OCI-LY1 (cell line): Measurements from ENCODE around the gene FLT3.

Source experiments
- EZH2 ChIP-seq: fragments of 200-600 bp; sonication (generic), shearing (Covaris generic); IDR thresholded peaks from 2 replicates; pipeline ENCODE4 v1.8.0; 2017; ENCODE audit warnings: borderline replicate concordance, mixed run types, mild to moderate bottlenecking, antibody characterized with exemption, low read length, moderate library complexity, mixed read lengths
- TF ChIP-seq, protein P1 (sequence below): fragments of 200-600 bp; sonication (generic), shearing (Covaris generic); IDR thresholded peaks from 2 replicates; pipeline ENCODE4 v1.5.1; 2017; ENCODE audit warnings: mild to moderate bottlenecking, antibody characterized with exemption, low read length, moderate library complexity, mixed read lengths

DNA sequence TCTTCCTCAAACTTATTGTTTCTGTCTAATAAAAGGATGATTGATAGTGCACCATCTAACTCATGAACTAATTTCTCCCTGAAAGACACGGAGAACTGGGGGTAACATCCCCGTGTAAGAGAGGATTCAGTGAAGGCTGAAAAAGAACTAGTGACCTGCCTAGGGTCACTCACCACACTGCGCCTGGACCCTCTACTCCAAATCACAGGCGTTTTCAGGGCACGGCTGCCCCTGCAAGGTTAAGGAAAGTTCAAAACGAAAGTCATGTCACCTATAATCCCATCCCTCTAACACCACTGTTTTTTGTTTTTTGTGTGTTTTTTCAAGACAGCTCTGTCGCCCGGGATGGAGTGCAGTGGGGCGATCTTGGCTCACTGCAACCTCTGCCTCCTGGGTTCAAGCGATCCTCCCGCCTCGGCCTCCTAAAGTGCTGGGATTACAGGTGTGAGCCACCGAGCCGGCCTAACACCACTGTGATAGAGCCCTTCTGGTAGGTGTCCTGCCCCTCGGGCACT lies 120.6 kb downstream of the FLT3 start:
- TF ChIP-seq, protein P1, sequence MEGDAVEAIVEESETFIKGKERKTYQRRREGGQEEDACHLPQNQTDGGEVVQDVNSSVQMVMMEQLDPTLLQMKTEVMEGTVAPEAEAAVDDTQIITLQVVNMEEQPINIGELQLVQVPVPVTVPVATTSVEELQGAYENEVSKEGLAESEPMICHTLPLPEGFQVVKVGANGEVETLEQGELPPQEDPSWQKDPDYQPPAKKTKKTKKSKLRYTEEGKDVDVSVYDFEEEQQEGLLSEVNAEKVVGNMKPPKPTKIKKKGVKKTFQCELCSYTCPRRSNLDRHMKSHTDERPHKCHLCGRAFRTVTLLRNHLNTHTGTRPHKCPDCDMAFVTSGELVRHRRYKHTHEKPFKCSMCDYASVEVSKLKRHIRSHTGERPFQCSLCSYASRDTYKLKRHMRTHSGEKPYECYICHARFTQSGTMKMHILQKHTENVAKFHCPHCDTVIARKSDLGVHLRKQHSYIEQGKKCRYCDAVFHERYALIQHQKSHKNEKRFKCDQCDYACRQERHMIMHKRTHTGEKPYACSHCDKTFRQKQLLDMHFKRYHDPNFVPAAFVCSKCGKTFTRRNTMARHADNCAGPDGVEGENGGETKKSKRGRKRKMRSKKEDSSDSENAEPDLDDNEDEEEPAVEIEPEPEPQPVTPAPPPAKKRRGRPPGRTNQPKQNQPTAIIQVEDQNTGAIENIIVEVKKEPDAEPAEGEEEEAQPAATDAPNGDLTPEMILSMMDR = no peak
- no peak for TF ChIP-seq EZH2
